Karpas-422 (cell line): ENCODE data around the gene CACNA2D3. TPM values are rescaled to one million over a fixed set of nuclear protein-coding genes. Genes with fewer than 3 reads are reported as not detected.

Source experiments
- DNase-seq: peaks from one replicate; pipeline ENCODE4 v3.0.0-alpha.2; 2015
- H2AFZ ChIP-seq: fragments of 200-600 bp; sonication (generic); 2 replicates; pipeline ENCODE4 v1.6.1; 2014; ENCODE audit warnings: antibody characterized with exemption, low read length, mixed read lengths
- H3K27ac ChIP-seq: fragments of 200-600 bp; sonication (generic); 2 replicates; pipeline ENCODE4 v1.5.1; 2014; ENCODE audit warnings: mild to moderate bottlenecking, low read length, moderate library complexity
- H3K27me3 ChIP-seq: fragments of 200-600 bp; sonication (generic); 2 replicates; pipeline ENCODE4 v1.6.1; 2014; ENCODE audit warnings: low read length, mixed read lengths
- H3K36me3 ChIP-seq: fragments of 200-600 bp; sonication (generic); 2 replicates; pipeline ENCODE4 v1.6.1; 2014; ENCODE audit warnings: low read length, mixed read lengths; ENCODE audit not compliant: insufficient read depth
- H3K4me1 ChIP-seq: fragments of 200-600 bp; sonication (generic); 2 replicates; pipeline ENCODE4 v1.6.1; 2014; ENCODE audit warnings: mild to moderate bottlenecking, low read length, mixed read lengths
- H3K4me2 ChIP-seq: fragments of 200-600 bp; sonication (generic); 2 replicates; pipeline ENCODE4 v1.6.1; 2014; ENCODE audit warnings: low read length, low read depth, mild to moderate bottlenecking; ENCODE audit not compliant: poor library complexity, severe bottlenecking
- H3K4me3 ChIP-seq: fragments of 200-600 bp; sonication (generic); 2 replicates; pipeline ENCODE4 v1.5.1; 2014; ENCODE audit warnings: mild to moderate bottlenecking, antibody characterized with exemption, low read length, mixed read lengths
- H3K79me2 ChIP-seq: fragments of 200-600 bp; sonication (generic); 2 replicates; pipeline ENCODE4 v1.6.1; 2014; ENCODE audit warnings: mild to moderate bottlenecking, low read length, mixed read lengths
- H3K9ac ChIP-seq: fragments of 200-600 bp; sonication (generic); 2 replicates; pipeline ENCODE4 v1.6.0; 2014; ENCODE audit warnings: low read length
- H3K9me2 ChIP-seq: fragments of 200-600 bp; sonication (generic), shearing (Covaris generic); replicated peaks from 2 replicates; pipeline ENCODE4 v1.6.0; 2014; ENCODE audit warnings: mild to moderate bottlenecking, low read length, moderate library complexity; ENCODE audit not compliant: insufficient read depth
- H3K9me3 ChIP-seq: fragments of 300-700, 200-600 bp; sonication (generic); 2 replicates; pipeline ENCODE4 v1.6.1; 2014; ENCODE audit warnings: low read length, mixed read lengths
- H4K20me1 ChIP-seq: fragments of 200-600 bp; sonication (generic); 2 replicates; pipeline ENCODE4 v1.6.1; 2014; ENCODE audit warnings: mild to moderate bottlenecking, antibody characterized with exemption, low read length, low read depth; ENCODE audit not compliant: insufficient read depth
- total RNA-seq: library from RNA; depleted of rRNA; stranded (reverse); fragments of >200 nt; shearing (Covaris generic); gene quantifications from 2 replicates; pipeline ENCODE4 v1.2.3, GENCODE V29; 2014; ENCODE audit warnings: low replicate concordance

Gene CACNA2D3
- total RNA-seq, 1 experiment from 2014 or later, result not detected

GRCh38 chr3:54915181-54915580 lies 792.8 kb downstream of the CACNA2D3 start:
- Histone ChIP-seq H3K4me3 (no peak overlapping the region), H3K9me2 (no peaks in the 10 kb centered on the region), H2AFZ (no peak overlapping the region), H3K36me3 (no peaks in the 10 kb centered on the region), H3K79me2 (no peaks in the 10 kb centered on the region), H3K27ac (no peak overlapping the region), H3K4me1 (no peaks in the 10 kb centered on the region), H3K9ac (no peak overlapping the region), H3K27me3 (no peaks in the 10 kb centered on the region), H4K20me1 (no peaks in the 10 kb centered on the region), H3K9me3 (no peaks in the 10 kb centered on the region), H3K4me2 (no peak overlapping the region)
- no peak for DNase-seq

GRCh38 chr3:54915976-54916375 lies 793.6 kb downstream of the CACNA2D3 start:
- Histone ChIP-seq H3K9ac (no peak overlapping the region), H3K27me3 (no peaks in the 10 kb centered on the region), H3K4me1 (no peaks in the 10 kb centered on the region), H2AFZ (no peak overlapping the region), H4K20me1 (no peaks in the 10 kb centered on the region), H3K4me2 (no peak overlapping the region), H3K9me2 (no peaks in the 10 kb centered on the region), H3K9me3 (no peaks in the 10 kb centered on the region), H3K27ac (no peak overlapping the region), H3K4me3 (no peak overlapping the region), H3K79me2 (no peaks in the 10 kb centered on the region), H3K36me3 (no peaks in the 10 kb centered on the region)
- DNase-seq, result no peak

GRCh38 chr3:54916732-54917131 lies 794.4 kb downstream of the CACNA2D3 start:
- no peak overlapping the region for H2AFZ ChIP-seq
- H3K4me2 ChIP-seq, result no peak overlapping the region
- no peak overlapping the region for H3K9ac ChIP-seq
- H3K36me3 ChIP-seq, result no peaks in the 10 kb centered on the region
- no peak overlapping the region for H3K27ac ChIP-seq
- no peaks in the 10 kb centered on the region for H4K20me1 ChIP-seq
- DNase-seq, result no peak
- no peaks in the 10 kb centered on the region for H3K9me3 ChIP-seq
- H3K4me3 ChIP-seq, result no peak overlapping the region
- no peaks in the 10 kb centered on the region for H3K27me3 ChIP-seq
- no peaks in the 10 kb centered on the region for H3K4me1 ChIP-seq
- H3K79me2 ChIP-seq, result no peaks in the 10 kb centered on the region
- no peaks in the 10 kb centered on the region for H3K9me2 ChIP-seq

- H3K4me3 ChIP-seq, result no peak overlapping the region
- no peaks in the 10 kb centered on the region for H4K20me1 ChIP-seq
- no peak for DNase-seq
- H3K27me3 ChIP-seq, result no peaks in the 10 kb centered on the region
- H3K36me3 ChIP-seq, result no peaks in the 10 kb centered on the region
- H3K9ac ChIP-seq, result no peak overlapping the region
- no peaks in the 10 kb centered on the region for H3K79me2 ChIP-seq
- no peaks in the 10 kb centered on the region for H3K9me3 ChIP-seq
- no peak overlapping the region for H3K4me2 ChIP-seq
- no peak overlapping the region for H2AFZ ChIP-seq
- H3K9me2 ChIP-seq, result no peaks in the 10 kb centered on the region
- no peaks in the 10 kb centered on the region for H3K4me1 ChIP-seq
- H3K27ac ChIP-seq, result no peak overlapping the region
Measured at GRCh38 chr3:54917174-54917573, 794.8 kb downstream of the CACNA2D3 start.

- Histone ChIP-seq H3K79me2 (no peaks in the 10 kb centered on the region), H3K4me2 (no peak overlapping the region), H2AFZ (no peak overlapping the region), H3K4me3 (no peak overlapping the region), H3K9me3 (no peaks in the 10 kb centered on the region), H3K9ac (no peak overlapping the region), H3K9me2 (no peaks in the 10 kb centered on the region), H3K36me3 (no peaks in the 10 kb centered on the region), H3K4me1 (no peaks in the 10 kb centered on the region), H3K27me3 (no peaks in the 10 kb centered on the region), H3K27ac (no peak overlapping the region), H4K20me1 (no peaks in the 10 kb centered on the region)
- DNase-seq, result no peak
Measured at GRCh38 chr3:54917862-54918261, 795.5 kb downstream of the CACNA2D3 start.

GRCh38 chr3:54918516-54918915 lies 796.2 kb downstream of the CACNA2D3 start:
- H3K4me1 ChIP-seq, result no peaks in the 10 kb centered on the region
- H3K27ac ChIP-seq, result no peak overlapping the region
- H3K36me3 ChIP-seq, result no peaks in the 10 kb centered on the region
- H3K79me2 ChIP-seq, result no peaks in the 10 kb centered on the region
- H3K4me2 ChIP-seq, result no peak overlapping the region
- no peaks in the 10 kb centered on the region for H3K27me3 ChIP-seq
- no peaks in the 10 kb centered on the region for H3K9me3 ChIP-seq
- H3K9ac ChIP-seq, result no peak overlapping the region
- DNase-seq, result no peak
- no peak overlapping the region for H3K4me3 ChIP-seq
- H3K9me2 ChIP-seq, result no peaks in the 10 kb centered on the region
- H2AFZ ChIP-seq, result no peak overlapping the region
- H4K20me1 ChIP-seq, result no peaks in the 10 kb centered on the region

- no peaks in the 10 kb centered on the region for H3K79me2 ChIP-seq
- no peaks in the 10 kb centered on the region for H3K9me3 ChIP-seq
- no peaks in the 10 kb centered on the region for H4K20me1 ChIP-seq
- no peak within 1 kb of the TSS for H3K9ac ChIP-seq
- H3K27me3 ChIP-seq, result no peaks in the 10 kb centered on the region
- H3K4me2 ChIP-seq, result no peak within 1 kb of the TSS
- H3K9me2 ChIP-seq, result no peaks in the 10 kb centered on the region
- H3K4me3 ChIP-seq, result no peak within 1 kb of the TSS
- H3K27ac ChIP-seq, result no peak within 1 kb of the TSS
- H3K36me3 ChIP-seq, result no peaks in the 10 kb centered on the region
- no peak within 1 kb of the TSS for H2AFZ ChIP-seq
- no peaks in the 10 kb centered on the region for H3K4me1 ChIP-seq
- peak; percentile 2 for DNase-seq
Measured at GRCh38 chr3:54928046-54928770, 805.9 kb downstream of the CACNA2D3 start, which contains the start of gene LRTM1. Gene LRTM1 (minus strand): TSS chr3:54928059. CDS start chr3:54927911, 148 bp downstream.

GRCh38 chr3:54931182-54931581 lies 808.8 kb downstream of the CACNA2D3 start:
- H4K20me1 ChIP-seq, result no peaks in the 10 kb centered on the region

More at GRCh38 chr3:54931182-54931581, 808.8 kb downstream of the CACNA2D3 start:
- no peaks in the 10 kb centered on the region for H3K4me1 ChIP-seq
- no peak overlapping the region for H2AFZ ChIP-seq
- H3K4me3 ChIP-seq, result no peak overlapping the region
- H3K4me2 ChIP-seq, result no peak overlapping the region
- no peak overlapping the region for H3K9ac ChIP-seq
- H3K79me2 ChIP-seq, result no peaks in the 10 kb centered on the region
- H3K27me3 ChIP-seq, result no peaks in the 10 kb centered on the region
- no peak overlapping the region for H3K27ac ChIP-seq
- no peak for DNase-seq
- H3K9me2 ChIP-seq, result no peaks in the 10 kb centered on the region
- H3K36me3 ChIP-seq, result no peaks in the 10 kb centered on the region
- no peaks in the 10 kb centered on the region for H3K9me3 ChIP-seq
